GM18868 (cell line): Measurements from ENCODE around the gene SPRY2.

Experiments
- ATAC-seq: cut with Tn5 transposase; IDR thresholded peaks from one replicate; pipeline ENCODE4 v1.9.1; 2021; ENCODE audit warnings: mild to moderate bottlenecking, moderate library complexity; ENCODE audit not compliant: unreplicated experiment

SPRY2 gene, protein sequence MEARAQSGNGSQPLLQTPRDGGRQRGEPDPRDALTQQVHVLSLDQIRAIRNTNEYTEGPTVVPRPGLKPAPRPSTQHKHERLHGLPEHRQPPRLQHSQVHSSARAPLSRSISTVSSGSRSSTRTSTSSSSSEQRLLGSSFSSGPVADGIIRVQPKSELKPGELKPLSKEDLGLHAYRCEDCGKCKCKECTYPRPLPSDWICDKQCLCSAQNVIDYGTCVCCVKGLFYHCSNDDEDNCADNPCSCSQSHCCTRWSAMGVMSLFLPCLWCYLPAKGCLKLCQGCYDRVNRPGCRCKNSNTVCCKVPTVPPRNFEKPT

GRCh38 chr13:80341101-80341755 lies at the start of gene SPRY2:
SPRY2 (minus strand) TSS chr13:80341126; CDS start chr13:80337705, 3,421 bp downstream.
- ATAC-seq = peak; percentile 50

DNA sequence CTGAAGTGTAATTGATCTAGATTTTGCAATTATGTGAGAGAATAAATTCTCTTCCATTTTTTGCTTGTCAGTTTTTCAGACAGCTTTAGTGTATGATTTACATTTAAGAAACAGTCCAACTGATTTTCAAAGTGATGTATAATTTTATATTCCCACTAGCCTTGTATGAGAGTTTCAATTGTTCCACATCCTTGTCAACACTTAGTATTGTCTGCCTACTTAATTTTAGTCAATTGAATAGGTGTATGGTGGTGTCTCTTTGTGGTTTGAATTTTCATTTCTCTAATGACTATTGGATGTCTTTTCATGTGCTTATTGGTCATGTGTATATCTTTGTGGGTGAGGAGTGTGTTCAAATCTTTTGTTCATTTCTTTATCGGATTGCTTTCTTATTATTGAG lies 49.4 kb upstream of the SPRY2 start:
- no peak for ATAC-seq

GRCh38 chr13:80389073-80390038 lies 48.4 kb upstream of the SPRY2 start:
- no peak for ATAC-seq

- no peak for ATAC-seq
Measured at GRCh38 chr13:80388506-80388905, 47.6 kb upstream of the SPRY2 start.

GRCh38 chr13:80386592-80386991 lies 45.7 kb upstream of the SPRY2 start:
- no peak for ATAC-seq

DNA sequence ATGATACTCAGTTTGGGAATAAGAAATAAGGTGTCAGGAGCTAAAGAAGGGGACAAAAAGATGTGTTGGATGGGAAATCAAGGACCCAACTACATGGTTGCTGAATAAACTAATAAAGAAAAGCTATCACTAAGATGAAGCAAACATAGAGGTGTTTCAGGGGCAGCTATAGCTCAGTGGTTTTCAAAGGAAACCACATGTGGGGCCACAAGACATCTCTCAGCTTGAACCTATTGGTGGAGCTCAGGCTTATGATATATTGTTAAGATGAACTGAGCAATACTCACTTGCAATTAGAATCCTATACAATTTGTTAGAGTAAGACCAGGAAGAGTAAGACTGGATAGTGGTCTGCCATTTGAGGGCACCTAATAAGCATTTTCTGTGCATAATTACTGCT lies 45.1 kb upstream of the SPRY2 start:
- ATAC-seq = no peak

- ATAC-seq = no peak
Measured at GRCh38 chr13:80382576-80382975, 41.6 kb upstream of the SPRY2 start.

GRCh38 chr13:80379245-80379644 lies 38.3 kb upstream of the SPRY2 start:
- no peak for ATAC-seq

- no peak for ATAC-seq
Measured at GRCh38 chr13:80376554-80376953, 35.6 kb upstream of the SPRY2 start.

GRCh38 chr13:80374901-80375300 lies 34.0 kb upstream of the SPRY2 start:
- ATAC-seq = no peak

GRCh38 chr13:80374444-80374843 lies 33.5 kb upstream of the SPRY2 start:
- no peak for ATAC-seq

DNA sequence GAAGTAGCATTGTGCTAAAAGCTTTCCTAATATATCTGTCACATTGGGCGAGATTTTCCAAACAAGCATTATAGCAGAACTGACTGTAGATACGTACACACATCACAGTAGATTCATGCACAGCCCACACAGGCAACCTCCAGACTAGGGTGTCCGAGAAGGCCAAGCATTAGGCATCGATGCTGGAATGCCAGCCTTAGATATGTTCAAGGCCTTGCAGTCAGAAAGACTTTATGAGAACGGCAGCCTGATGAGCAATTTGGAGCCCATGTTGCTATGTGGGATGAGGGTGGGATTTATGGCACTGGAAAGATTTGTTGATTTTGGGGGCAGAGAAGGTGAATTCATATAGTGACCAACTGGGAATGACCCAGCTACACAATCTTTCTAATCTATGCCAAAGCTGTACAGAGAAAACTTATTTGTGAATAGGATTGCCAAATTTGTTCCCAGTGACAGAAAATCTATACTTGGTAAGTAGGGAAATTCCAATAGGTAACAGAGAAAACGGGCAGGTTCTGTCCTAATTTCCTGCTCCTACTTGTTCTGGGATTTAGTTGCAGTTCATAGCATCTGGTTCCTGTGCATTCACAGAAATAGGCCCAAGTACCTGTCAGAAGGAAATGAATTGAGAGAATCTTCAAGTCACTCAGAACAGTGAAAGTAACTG lies 31.0 kb upstream of the SPRY2 start:
- no peak for ATAC-seq

GRCh38 chr13:80367473-80367872 lies 26.5 kb upstream of the SPRY2 start:
- no peak for ATAC-seq

DNA sequence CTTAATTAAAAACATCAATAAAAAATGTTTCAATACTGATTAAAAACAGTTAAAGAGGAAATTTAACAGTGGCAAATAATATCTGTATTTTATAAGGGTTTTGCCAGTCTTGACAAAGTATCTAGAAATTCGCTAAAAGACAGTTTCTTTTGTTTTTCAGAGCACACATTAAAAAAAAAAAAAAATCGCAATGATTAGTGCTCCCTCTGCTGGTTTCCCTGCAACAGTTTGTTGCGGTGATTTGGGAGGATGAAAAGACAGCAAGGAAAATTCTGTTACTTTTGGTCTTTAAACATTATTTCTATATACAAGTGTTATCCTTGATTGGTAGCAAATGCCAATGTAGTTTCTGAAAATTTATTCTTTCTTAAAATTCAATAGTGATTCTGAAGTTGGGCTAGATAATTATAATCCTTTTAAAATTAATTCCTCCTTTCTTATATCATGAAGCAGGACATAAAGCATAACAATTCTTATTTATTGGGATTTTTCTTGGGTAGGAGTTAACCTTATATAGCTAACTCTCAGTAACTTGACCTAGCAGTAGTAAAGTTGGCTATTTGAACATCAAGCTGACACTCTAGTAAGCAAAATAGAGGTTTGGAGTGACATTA lies 23.1 kb upstream of the SPRY2 start:
- no peak for ATAC-seq

- no peak for ATAC-seq
Measured at GRCh38 chr13:80362481-80362880, 21.6 kb upstream of the SPRY2 start.

DNA sequence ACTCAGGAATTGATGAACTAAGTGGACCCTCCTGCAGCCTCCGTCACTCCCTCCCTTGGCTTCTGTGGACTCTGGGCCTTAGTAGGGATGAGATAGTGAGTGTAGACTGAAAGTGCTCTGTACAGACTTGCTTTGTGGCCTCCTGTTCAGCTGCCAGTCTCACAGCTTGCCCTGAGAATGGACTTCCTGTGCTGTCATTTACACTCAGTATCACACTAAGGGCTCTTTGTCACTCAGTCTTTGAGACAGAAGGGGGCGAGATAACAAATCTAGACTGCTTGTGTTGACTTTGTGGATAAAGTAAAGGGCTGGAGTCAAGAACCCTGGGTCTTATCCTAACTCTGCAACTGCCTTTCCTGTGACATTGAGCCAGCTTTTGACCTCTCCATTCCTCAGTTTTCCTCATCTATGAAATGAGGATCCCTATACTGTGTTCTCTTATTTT lies 21.0 kb upstream of the SPRY2 start:
- ATAC-seq = peak; percentile 91

DNA sequence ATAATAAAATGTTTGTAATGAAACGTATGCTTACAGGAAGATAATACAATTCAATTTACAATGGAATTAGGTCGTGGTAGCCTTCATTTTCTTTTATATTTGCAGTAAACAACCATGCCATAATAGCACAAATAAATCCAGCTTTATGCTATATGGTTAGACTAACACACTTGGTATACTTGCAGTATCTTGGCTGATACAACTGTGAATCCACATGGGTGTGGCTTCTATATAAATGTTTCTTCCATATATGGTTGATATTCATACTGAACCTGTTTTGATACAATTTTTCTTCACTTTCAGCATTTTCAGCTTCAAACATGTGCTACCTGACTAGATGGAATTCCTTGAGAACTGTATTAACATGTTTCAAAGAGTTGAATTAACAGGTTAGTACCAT lies 20.4 kb upstream of the SPRY2 start:
- no peak for ATAC-seq

- ATAC-seq = no peak
Measured at GRCh38 chr13:80360453-80360800, 19.5 kb upstream of the SPRY2 start.

DNA sequence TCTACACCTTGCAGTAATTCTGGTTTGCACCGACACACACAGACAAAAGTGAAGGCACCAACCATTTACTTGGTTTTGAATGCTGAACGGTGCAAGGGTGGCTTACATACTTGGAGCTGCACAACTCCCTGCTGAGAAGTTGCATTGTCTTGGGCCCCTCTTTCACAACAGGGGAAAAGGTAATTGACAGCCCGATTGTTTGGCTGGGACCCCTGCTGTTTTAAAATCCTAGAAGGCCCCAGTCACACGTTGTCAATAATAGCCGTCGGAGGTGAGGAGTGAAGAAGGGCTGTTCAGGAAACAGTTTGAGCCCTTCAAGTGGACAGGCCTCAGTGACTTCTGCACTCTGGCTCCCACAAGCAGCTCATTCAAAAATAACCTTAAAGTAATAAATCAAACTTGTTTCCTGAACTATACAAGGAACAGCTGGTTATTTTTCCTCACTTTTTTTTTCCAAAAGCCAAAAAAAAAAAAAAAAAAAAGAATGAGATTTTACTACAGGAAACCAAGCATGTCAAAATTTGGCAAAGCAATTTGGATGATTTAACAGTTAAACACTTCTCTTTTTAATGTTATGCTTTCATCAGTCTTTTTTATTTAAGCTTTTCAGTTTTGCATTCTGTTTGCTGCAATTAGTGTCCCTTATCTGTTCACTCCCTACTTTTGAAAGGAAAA lies 19.0 kb upstream of the SPRY2 start:
- peak; percentile 38 for ATAC-seq

DNA sequence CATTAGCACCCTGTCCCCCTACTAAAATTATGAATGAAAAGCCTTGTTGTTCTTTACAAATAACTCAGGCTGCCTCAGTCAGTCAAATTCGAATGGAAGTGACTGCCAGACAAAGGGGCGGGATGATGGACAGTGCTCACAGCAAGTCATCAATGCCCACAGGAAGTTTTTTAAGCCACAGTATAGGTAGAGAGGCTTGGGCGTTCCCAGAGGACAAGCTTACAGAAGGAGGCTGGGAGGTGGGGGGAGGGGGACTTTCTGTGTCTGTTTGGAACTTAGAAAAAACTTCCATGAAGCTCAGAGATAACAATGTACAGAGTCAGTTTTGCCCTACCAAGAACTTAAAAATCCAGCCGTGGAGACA lies 18.5 kb upstream of the SPRY2 start:
- no peak for ATAC-seq
